ENCODE results near the gene PHF13. TPM values are rescaled to one million over a fixed set of nuclear protein-coding genes. Genes with fewer than 3 reads are reported as not detected.

Gene PHF13
- polyA plus RNA-seq, 2 of the 4 experiments (the other 2 are of a cell fraction) = 4.3 to 10.4 TPM

GRCh38 chr1:6574818-6575217 is 38.7 kb upstream of the PHF13 start:
- no peak overlapping the region for H3K4me3 ChIP-seq
- FAIRE-seq (no peak), DNase-seq (ENCODE audit: low read depth in 1 of 2, low spot score in 1 of 2) (no peak), ATAC-seq (no peak)
- ChIA-PET CTCF (no interaction called here), POLR2A (no interaction called here)
- 74% methylated on average over 7 of the region's 14 CpGs for WGBS (ENCODE audit: missing lambda C conversion rate)
- no peaks in the 10 kb centered on the region for H3K9me3 ChIP-seq
- H3K4me1 ChIP-seq = peaks cover 5% of the 10 kb centered on the region; the same call in 2 of the 3 replicates
- no peak overlapping the region for H3K27ac ChIP-seq
- H3K4me2 ChIP-seq = no peak overlapping the region
- TF ChIP-seq HES2 (IDR thresholded peaks at IDR 0.05) (no peak), ELK1 (IDR thresholded peaks at IDR 0.05; ENCODE audit: low read depth, low read length) (no peak), POLR2A (IDR thresholded peaks at IDR 0.05; ENCODE audit: low read length) (no peak), EP300 (IDR thresholded peaks at IDR 0.05) (no peak), EHF (CRISPR knock-in tag; IDR thresholded peaks at IDR 0.05) (no peak), HDAC2 (IDR thresholded peaks at IDR 0.05) (no peak), ZFP36 (IDR thresholded peaks at IDR 0.05; ENCODE audit: borderline replicate concordance, partially characterized antibody) (no peak), USF2 (IDR thresholded peaks at IDR 0.05) (no peak), REST (IDR thresholded peaks at IDR 0.05) (no peak), BHLHE40 (IDR thresholded peaks at IDR 0.05; ENCODE audit: low read depth, low read length) (no peak), CBX8 (IDR thresholded peaks at IDR 0.05) (no peak), KDM1A (IDR thresholded peaks at IDR 0.05; ENCODE audit: low read depth) (no peak), PBX3 (IDR thresholded peaks at IDR 0.05) (no peak), ATOH8 (CRISPR knock-in tag; IDR thresholded peaks at IDR 0.05; ENCODE audit: low read depth) (no peak), HMGXB4 (CRISPR knock-in tag; IDR thresholded peaks at IDR 0.05; ENCODE audit: borderline replicate concordance) (no peak), NFE2L2 (conservative IDR thresholded peaks at IDR 0.05; ENCODE audit: low read length) (no peak), TFCP2L1 (CRISPR knock-in tag; IDR thresholded peaks at IDR 0.05) (no peak)

Measured in A549 (cell line).